Caco-2 (cell line): ENCODE data around the gene PPL. TPM values are rescaled to one million over a fixed set of nuclear protein-coding genes. Genes with fewer than 3 reads are reported as not detected.
A peak's percentile ranks its signal among the peaks of the same experiment; 100 is the strongest.

Source experiments
- BruUV-seq: library from RNA; stranded (reverse); fragments of 400-500 nt; replicated peaks from 2 replicates; lab custom pipeline; 2021; lab: Mats Ljungman, UMichigan
- CTCF ChIA-PET: fragments of 300-600 bp; sonication (Branson Sonifier 250); formaldehyde crosslinking; loops from one replicate; lab custom pipeline; 2022; ENCODE audit warnings: antibody characterized with exemption; lab: Charles Lee
- POLR2A ChIA-PET: fragments of 300-600 bp; sonication (Branson Sonifier 250); formaldehyde crosslinking; loops from one replicate; lab custom pipeline; 2022; ENCODE audit warnings: antibody characterized with exemption; lab: Charles Lee
- DNase-seq, 2 experiments: peaks; one replicate each; pipeline versions ENCODE4 v3.0.0 to v3.0.0-alpha.2; 2020 to 2022
- H3K27me3 ChIP-seq: replicated peaks from 2 replicates; pipeline ENCODE4 v1.6.0; 2011; ENCODE audit warnings: low read length; ENCODE audit not compliant: control insufficient read depth, insufficient read depth
- H3K36me3 ChIP-seq: 2 replicates; pipeline ENCODE4 v1.5.1; 2011; ENCODE audit warnings: low read length; ENCODE audit not compliant: control insufficient read depth, insufficient read depth
- H3K4me1 ChIP-seq: fragments of 250-450 bp; sonication (Bioruptor Pico); 2 replicates; pipeline ENCODE4 v1.5.1; 2020; ENCODE audit warnings: mild to moderate bottlenecking
- H3K4me3 ChIP-seq: 2 replicates; pipeline ENCODE4 v1.5.1; 2011; ENCODE audit warnings: low read depth, mild to moderate bottlenecking, control low read depth, low read length
- H3K9me3 ChIP-seq: fragments of 250-450 bp; sonication (Bioruptor Pico); 2 replicates; pipeline ENCODE4 v1.5.1; 2020; ENCODE audit warnings: mild to moderate bottlenecking, moderate library complexity
- H3K27ac Mint-ChIP-seq: one replicate; pipeline ENCODE4 v1.8.0; 2022; ENCODE audit warnings: mixed read lengths; ENCODE audit not compliant: unreplicated experiment
- H3K27me3 Mint-ChIP-seq: one replicate; pipeline ENCODE4 v1.8.0; 2022; ENCODE audit warnings: mixed read lengths; ENCODE audit not compliant: insufficient read depth, unreplicated experiment
- H3K36me3 Mint-ChIP-seq: one replicate; pipeline ENCODE4 v1.8.0; 2022; ENCODE audit warnings: mild to moderate bottlenecking, mixed read lengths; ENCODE audit not compliant: insufficient read depth, unreplicated experiment
- H3K4me1 Mint-ChIP-seq: one replicate; pipeline ENCODE4 v1.8.0; 2022; ENCODE audit warnings: low read depth, mixed read lengths; ENCODE audit not compliant: unreplicated experiment
- H3K4me3 Mint-ChIP-seq: one replicate; pipeline ENCODE4 v1.8.0; 2022; ENCODE audit warnings: mild to moderate bottlenecking, moderate library complexity, mixed read lengths; ENCODE audit not compliant: unreplicated experiment
- H3K9me3 Mint-ChIP-seq: one replicate; pipeline ENCODE4 v1.8.0; 2022; ENCODE audit warnings: mixed read lengths; ENCODE audit not compliant: unreplicated experiment
- CTCF ChIP-seq, 2 experiments: fragments of 200-600 bp in 1 of 2; IDR thresholded peaks; 1 replicate in 1 of 2; 2 replicates in 1 of 2; pipeline versions ENCODE4 v1.5.1 to v1.8.0; 2011 to 2022; ENCODE audit warnings: antibody characterized with exemption in 1 of 2, control low read depth in 1 of 2, inconsistent platforms in 1 of 2, low read depth in 1 of 2, low read length in 1 of 2, mild to moderate bottlenecking in 1 of 2, moderate library complexity in 1 of 2; ENCODE audit not compliant: insufficient read depth in 1 of 2, severe bottlenecking in 1 of 2, unreplicated experiment in 1 of 2
- intact Hi-C: fragments of 100-400 bp; cut with micrococcal nuclease; formaldehyde crosslinking; loops from one replicate; pipeline ENCODE4 v1.10.0; 2022; ENCODE audit not compliant: unreplicated experiment
- total RNA-seq: library from RNA; stranded (reverse); gene quantifications from 2 replicates; pipeline ENCODE4 v1.2.3, GENCODE V29; 2022

The PPL gene
- total RNA-seq, 1 experiment from 2014 or later = 68.1 TPM

- Mint-ChIP-seq H3K27me3 (no peaks in the 10 kb centered on the region), H3K9me3 (no peaks in the 10 kb centered on the region), H3K4me3 (peak overlapping the region; percentile 88), H3K4me1 (no peaks in the 10 kb centered on the region), H3K36me3 (peaks cover 5% of the 10 kb centered on the region), H3K27ac (peak overlapping the region; percentile 63)
- Histone ChIP-seq H3K9me3 (no peaks in the 10 kb centered on the region), H3K4me3 (peak overlapping the region; percentile 77), H3K27me3 (no peaks in the 10 kb centered on the region), H3K4me1 (peaks cover 17% of the 10 kb centered on the region), H3K36me3 (peaks cover 1% of the 10 kb centered on the region; the same call in 1 of the 2 replicates)
- TSS peak; percentile 39 for BruUV-seq
- intact Hi-C loops = loop anchor here (1.0 to 5.0 kb wide), 3 partner anchors 11 to 89 kb away; partner anchors contain the start of genes GLYR1 and UBN1
- peak; percentile 72 to 83 for DNase-seq
- peak; percentile 36 to 51 for TF ChIP-seq CTCF (IDR thresholded peaks at IDR 0.05; ENCODE audit: insufficient read depth in 1 of 2, low read depth in 1 of 2, low read length in 1 of 2, severe bottlenecking in 1 of 2, unreplicated experiment in 1 of 2)
- CTCF ChIA-PET = interaction anchor here (0.7 to 2.3 kb wide), 9 partner anchors 9 to 1427 kb away, joined by 3 to 12 read pairs (median 4); partner anchors contain the start of gene SEC14L5
- POLR2A ChIA-PET = interaction anchor here (0.6 to 1.9 kb wide), 7 partner anchors 8 to 89 kb away, joined by 3 to 11 read pairs (median 3); partner anchors contain the start of genes GLYR1 and UBN1
Measured at GRCh38 chr16:4936181-4936990, 562 bp downstream of the PPL start.

GRCh38 chr16:4935241-4935855 is 1.6 kb downstream of the PPL start:
- POLR2A ChIA-PET = interaction anchor here (1.2 to 1.6 kb wide), 3 partner anchors 13 to 88 kb away, joined by 3 to 7 read pairs (median 5); partner anchors contain the start of genes GLYR1 and UBN1
- Mint-ChIP-seq H3K4me1 (no peaks in the 10 kb centered on the region), H3K4me3 (peak overlapping the region; percentile 88), H3K36me3 (peaks cover 12% of the 10 kb centered on the region), H3K27ac (peak overlapping the region; percentile 63), H3K9me3 (no peaks in the 10 kb centered on the region), H3K27me3 (no peaks in the 10 kb centered on the region)
- Histone ChIP-seq H3K4me3 (peak overlapping the region; percentile 77), H3K27me3 (no peaks in the 10 kb centered on the region), H3K9me3 (no peaks in the 10 kb centered on the region), H3K4me1 (peaks cover 17% of the 10 kb centered on the region), H3K36me3 (peaks cover 1% of the 10 kb centered on the region; the same call in 1 of the 2 replicates)
- no TSS peak for BruUV-seq
- no peak for TF ChIP-seq CTCF (IDR thresholded peaks at IDR 0.05; ENCODE audit: insufficient read depth in 1 of 2, low read depth in 1 of 2, low read length in 1 of 2, severe bottlenecking in 1 of 2, unreplicated experiment in 1 of 2)
- DNase-seq = no peak
- intact Hi-C loops = loop anchor here (5.0 kb wide), 1 partner anchor 88 kb away; the partner anchor contains the start of genes GLYR1 and UBN1
- CTCF ChIA-PET = interaction anchor here (0.7 to 2.3 kb wide), 5 partner anchors 10 to 155 kb away, joined by 3 to 12 read pairs (median 4); no protein-coding TSS in a partner anchor

- Mint-ChIP-seq H3K27me3 (no peaks in the 10 kb centered on the region), H3K4me3 (peak overlapping the region; percentile 88), H3K9me3 (no peaks in the 10 kb centered on the region), H3K36me3 (peaks cover 19% of the 10 kb centered on the region), H3K27ac (no peak overlapping the region), H3K4me1 (no peaks in the 10 kb centered on the region)
- Histone ChIP-seq H3K4me1 (peaks cover 17% of the 10 kb centered on the region), H3K4me3 (no peak overlapping the region), H3K27me3 (no peaks in the 10 kb centered on the region), H3K9me3 (no peaks in the 10 kb centered on the region), H3K36me3 (peaks cover 1% of the 10 kb centered on the region; the same call in 1 of the 2 replicates)
- no peak for TF ChIP-seq CTCF (IDR thresholded peaks at IDR 0.05; ENCODE audit: insufficient read depth in 1 of 2, low read depth in 1 of 2, low read length in 1 of 2, severe bottlenecking in 1 of 2, unreplicated experiment in 1 of 2)
- ChIA-PET CTCF (no interaction called here), POLR2A (no interaction called here)
- no TSS peak for BruUV-seq
- no peak for DNase-seq
- intact Hi-C loops = no loop called here
Measured at GRCh38 chr16:4934591-4934990, 2.4 kb downstream of the PPL start.
